WTC11 (cell line): ENCODE data around the gene HKDC1.

ENCODE experiments used
- AFF4 ChIP-seq: sonication (generic); formaldehyde crosslinking; IDR thresholded peaks from 2 replicates; pipeline ENCODE4 v1.8.1; 2023; ENCODE audit warnings: mild to moderate bottlenecking, missing genetic modification reagents, borderline replicate concordance
- CTCF ChIP-seq: fragments of 200-600 bp; IDR thresholded peaks from 2 replicates; pipeline ENCODE4 v1.8.0; 2022; ENCODE audit warnings: antibody characterized with exemption
- IRF1 ChIP-seq: sonication (generic); formaldehyde crosslinking; IDR thresholded peaks from 2 replicates; pipeline ENCODE4 v1.8.0; 2023; ENCODE audit warnings: missing genetic modification reagents
- NR2C2 ChIP-seq: sonication (generic); formaldehyde crosslinking; IDR thresholded peaks from 2 replicates; pipeline ENCODE4 v1.8.0; 2022; ENCODE audit warnings: mild to moderate bottlenecking, missing genetic modification reagents
- SP1 ChIP-seq: sonication (generic); formaldehyde crosslinking; conservative IDR thresholded peaks from 2 replicates; pipeline ENCODE4 v1.8.1; 2022; ENCODE audit warnings: missing genetic modification reagents
- TF ChIP-seq, protein P1 (sequence below): sonication (generic); formaldehyde crosslinking; IDR thresholded peaks from 2 replicates; pipeline ENCODE4 v1.8.0; 2023; ENCODE audit warnings: missing genetic modification reagents, mild to moderate bottlenecking, borderline replicate concordance
- TF ChIP-seq, protein P2 (sequence below): sonication (generic); formaldehyde crosslinking; IDR thresholded peaks from 2 replicates; pipeline ENCODE4 v1.8.0; 2022; ENCODE audit warnings: mild to moderate bottlenecking, missing genetic modification reagents

- TF ChIP-seq NR2C2 (CRISPR knock-in tag), result no peak
- no peak for TF ChIP-seq AFF4 (CRISPR knock-in tag)
- TF ChIP-seq CTCF, result no peak
- TF ChIP-seq, protein P1, sequence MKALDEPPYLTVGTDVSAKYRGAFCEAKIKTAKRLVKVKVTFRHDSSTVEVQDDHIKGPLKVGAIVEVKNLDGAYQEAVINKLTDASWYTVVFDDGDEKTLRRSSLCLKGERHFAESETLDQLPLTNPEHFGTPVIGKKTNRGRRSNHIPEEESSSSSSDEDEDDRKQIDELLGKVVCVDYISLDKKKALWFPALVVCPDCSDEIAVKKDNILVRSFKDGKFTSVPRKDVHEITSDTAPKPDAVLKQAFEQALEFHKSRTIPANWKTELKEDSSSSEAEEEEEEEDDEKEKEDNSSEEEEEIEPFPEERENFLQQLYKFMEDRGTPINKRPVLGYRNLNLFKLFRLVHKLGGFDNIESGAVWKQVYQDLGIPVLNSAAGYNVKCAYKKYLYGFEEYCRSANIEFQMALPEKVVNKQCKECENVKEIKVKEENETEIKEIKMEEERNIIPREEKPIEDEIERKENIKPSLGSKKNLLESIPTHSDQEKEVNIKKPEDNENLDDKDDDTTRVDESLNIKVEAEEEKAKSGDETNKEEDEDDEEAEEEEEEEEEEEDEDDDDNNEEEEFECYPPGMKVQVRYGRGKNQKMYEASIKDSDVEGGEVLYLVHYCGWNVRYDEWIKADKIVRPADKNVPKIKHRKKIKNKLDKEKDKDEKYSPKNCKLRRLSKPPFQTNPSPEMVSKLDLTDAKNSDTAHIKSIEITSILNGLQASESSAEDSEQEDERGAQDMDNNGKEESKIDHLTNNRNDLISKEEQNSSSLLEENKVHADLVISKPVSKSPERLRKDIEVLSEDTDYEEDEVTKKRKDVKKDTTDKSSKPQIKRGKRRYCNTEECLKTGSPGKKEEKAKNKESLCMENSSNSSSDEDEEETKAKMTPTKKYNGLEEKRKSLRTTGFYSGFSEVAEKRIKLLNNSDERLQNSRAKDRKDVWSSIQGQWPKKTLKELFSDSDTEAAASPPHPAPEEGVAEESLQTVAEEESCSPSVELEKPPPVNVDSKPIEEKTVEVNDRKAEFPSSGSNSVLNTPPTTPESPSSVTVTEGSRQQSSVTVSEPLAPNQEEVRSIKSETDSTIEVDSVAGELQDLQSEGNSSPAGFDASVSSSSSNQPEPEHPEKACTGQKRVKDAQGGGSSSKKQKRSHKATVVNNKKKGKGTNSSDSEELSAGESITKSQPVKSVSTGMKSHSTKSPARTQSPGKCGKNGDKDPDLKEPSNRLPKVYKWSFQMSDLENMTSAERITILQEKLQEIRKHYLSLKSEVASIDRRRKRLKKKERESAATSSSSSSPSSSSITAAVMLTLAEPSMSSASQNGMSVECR, result no peak
- TF ChIP-seq, protein P2, sequence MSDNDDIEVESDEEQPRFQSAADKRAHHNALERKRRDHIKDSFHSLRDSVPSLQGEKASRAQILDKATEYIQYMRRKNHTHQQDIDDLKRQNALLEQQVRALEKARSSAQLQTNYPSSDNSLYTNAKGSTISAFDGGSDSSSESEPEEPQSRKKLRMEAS (CRISPR knock-in tag), result no peak
- no peak for TF ChIP-seq IRF1 (CRISPR knock-in tag)
- no peak for TF ChIP-seq SP1 (CRISPR knock-in tag)
Observed at GRCh38 chr10:69182005-69182404, 38.1 kb upstream of the HKDC1 start.
